Testis (tissue), 2 donors: ENCODE measurements around the gene KCNK7.

ENCODE experiments used
- POLR2A ChIP-seq: fragments of 450-650 bp; IDR thresholded peaks from one replicate; pipeline ENCODE4 v1.6.1; 2017; ENCODE audit warnings: antibody characterized with exemption, mild to moderate bottlenecking, moderate library complexity
- TF ChIP-seq, protein P1 (sequence below), 3 experiments: fragments of 450-650 bp in 2 of 3; fragments of 200-600 bp in 1 of 3; sonication (generic) in 1 of 3; IDR thresholded peaks; one replicate each; pipeline ENCODE4 v1.5.1; 2016 to 2019; ENCODE audit warnings: antibody characterized with exemption in 3 of 3, mild to moderate bottlenecking in 2 of 3, moderate library complexity in 1 of 3

DNA sequence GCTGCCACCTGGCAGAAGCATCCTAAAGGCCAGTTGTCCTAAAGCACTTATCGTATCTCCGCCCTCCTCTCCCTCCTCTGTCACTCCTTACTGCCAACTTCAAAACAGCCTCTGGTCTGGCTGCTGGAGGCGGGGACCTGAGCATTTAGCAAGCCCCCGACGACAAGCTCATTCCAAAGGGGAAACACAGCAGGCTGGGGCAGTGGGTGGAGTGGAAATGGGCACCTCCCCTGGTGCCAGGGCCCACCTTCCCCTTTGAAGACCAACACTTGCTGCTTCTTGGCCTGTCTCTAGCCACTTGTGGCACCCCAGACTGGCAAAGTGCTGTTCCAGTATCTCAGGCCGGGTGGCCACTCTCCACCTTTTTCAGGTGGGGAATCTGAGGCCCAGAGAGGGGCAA is 14.8 kb upstream of the KCNK7 start:
- TF ChIP-seq POLR2A, result no peak
- TF ChIP-seq, protein P1, sequence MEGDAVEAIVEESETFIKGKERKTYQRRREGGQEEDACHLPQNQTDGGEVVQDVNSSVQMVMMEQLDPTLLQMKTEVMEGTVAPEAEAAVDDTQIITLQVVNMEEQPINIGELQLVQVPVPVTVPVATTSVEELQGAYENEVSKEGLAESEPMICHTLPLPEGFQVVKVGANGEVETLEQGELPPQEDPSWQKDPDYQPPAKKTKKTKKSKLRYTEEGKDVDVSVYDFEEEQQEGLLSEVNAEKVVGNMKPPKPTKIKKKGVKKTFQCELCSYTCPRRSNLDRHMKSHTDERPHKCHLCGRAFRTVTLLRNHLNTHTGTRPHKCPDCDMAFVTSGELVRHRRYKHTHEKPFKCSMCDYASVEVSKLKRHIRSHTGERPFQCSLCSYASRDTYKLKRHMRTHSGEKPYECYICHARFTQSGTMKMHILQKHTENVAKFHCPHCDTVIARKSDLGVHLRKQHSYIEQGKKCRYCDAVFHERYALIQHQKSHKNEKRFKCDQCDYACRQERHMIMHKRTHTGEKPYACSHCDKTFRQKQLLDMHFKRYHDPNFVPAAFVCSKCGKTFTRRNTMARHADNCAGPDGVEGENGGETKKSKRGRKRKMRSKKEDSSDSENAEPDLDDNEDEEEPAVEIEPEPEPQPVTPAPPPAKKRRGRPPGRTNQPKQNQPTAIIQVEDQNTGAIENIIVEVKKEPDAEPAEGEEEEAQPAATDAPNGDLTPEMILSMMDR (IDR thresholded peaks at IDR 0.05), result no peak
